ENCODE data around the gene ZNF747. TPM values are rescaled to one million over a fixed set of nuclear protein-coding genes. Genes with fewer than 3 reads are reported as not detected.

ZNF747 gene
- total and polyA plus RNA-seq, 8 donors = 6.6 to 11.8 (median 9.0) TPM

DNA sequence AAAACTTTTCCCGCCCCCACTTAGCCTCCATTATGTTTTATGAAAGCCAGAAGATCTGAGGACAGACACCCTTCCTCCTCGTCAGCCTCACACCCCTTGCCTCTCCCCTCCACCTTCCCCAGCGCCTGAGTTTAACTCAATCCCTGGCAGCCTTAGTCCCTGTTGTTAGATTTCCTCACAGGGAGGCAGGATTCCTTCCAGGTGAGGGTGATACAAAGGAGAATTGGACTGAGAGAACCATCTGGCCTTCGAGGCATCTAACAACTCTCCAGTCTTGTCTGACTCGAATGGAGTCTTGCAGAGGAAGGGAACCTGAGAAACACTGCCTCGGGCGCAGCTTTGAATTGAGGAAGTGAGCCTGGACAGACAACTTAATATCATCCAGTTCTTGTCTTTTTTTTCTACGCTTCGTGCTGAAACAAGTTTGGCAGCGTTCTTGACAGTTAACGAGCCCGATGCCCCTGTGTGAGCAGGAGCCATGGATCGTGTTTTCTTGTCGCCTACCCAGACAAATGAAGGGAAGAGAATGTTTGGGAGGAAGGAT lies 7.0 kb downstream of the ZNF747 start:
- Histone ChIP-seq H3K4me1 (peaks cover 14 to 41% of the 10 kb centered on the region in 2 donors), H3K9me3 (no peaks in the 10 kb centered on the region), H3K27ac (peak overlapping the region; percentile 98 to 100), H3K27me3 (no peaks in the 10 kb centered on the region), H3K4me3 (peak overlapping the region in 1 of 2 donors; percentile 87), H3K36me3 (peaks cover 0 to 32% of the 10 kb centered on the region in 2 donors)
- TF ChIP-seq, protein P1, sequence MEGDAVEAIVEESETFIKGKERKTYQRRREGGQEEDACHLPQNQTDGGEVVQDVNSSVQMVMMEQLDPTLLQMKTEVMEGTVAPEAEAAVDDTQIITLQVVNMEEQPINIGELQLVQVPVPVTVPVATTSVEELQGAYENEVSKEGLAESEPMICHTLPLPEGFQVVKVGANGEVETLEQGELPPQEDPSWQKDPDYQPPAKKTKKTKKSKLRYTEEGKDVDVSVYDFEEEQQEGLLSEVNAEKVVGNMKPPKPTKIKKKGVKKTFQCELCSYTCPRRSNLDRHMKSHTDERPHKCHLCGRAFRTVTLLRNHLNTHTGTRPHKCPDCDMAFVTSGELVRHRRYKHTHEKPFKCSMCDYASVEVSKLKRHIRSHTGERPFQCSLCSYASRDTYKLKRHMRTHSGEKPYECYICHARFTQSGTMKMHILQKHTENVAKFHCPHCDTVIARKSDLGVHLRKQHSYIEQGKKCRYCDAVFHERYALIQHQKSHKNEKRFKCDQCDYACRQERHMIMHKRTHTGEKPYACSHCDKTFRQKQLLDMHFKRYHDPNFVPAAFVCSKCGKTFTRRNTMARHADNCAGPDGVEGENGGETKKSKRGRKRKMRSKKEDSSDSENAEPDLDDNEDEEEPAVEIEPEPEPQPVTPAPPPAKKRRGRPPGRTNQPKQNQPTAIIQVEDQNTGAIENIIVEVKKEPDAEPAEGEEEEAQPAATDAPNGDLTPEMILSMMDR (IDR thresholded peaks at IDR 0.05) = no peak
- DNase-seq = peak in 2 of 4 donors; percentile 30 to 47
- ATAC-seq = peak; percentile 0
- intact Hi-C loops (cut with DNase I) = no loop called here

DNA sequence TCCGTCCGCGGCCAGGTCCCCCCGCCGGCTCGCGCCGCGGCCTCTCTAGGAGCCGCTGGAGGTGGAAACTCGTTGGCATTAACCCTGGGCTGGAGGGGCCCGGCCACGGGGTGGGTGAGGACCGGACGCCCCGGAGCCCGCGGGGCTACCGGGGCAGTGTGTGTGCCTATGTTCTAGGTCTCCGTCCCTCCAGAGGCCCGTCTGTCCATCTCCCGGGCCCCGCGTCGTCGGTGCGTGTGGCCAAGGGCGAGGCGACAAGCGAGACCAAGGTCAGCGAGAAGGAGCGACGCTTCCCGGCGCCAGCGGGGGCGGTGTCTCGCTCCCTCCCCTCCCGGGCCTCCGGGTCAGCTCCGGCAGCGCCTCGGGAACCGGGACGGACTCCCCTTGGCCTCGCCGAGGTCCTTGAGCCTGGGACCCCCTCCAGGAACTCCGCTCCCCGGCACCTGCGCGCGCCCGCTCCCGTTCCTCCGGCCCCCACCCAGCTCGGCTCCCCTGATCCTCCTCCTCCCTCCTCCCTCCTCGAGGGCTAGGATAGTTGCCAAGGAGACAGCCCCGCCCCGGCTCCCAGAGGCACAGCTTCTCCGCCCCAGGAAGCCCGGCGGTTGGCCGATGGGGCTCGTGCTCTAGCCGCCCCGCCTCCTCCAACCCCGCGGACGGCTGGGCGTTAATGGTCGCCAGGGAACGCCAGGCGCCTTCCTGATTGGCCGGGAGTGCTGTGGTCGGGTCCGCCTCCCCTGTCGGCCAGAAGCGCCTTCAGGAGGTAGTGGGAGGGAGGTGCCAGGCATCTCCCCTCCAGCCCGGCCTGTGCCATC lies 7.6 kb downstream of the ZNF747 start:
- intact Hi-C loops (cut with DNase I) = no loop called here
- TF ChIP-seq, protein P1 (IDR thresholded peaks at IDR 0.05) = peak; percentile 18 to 25
- H3K9me3 ChIP-seq = no peaks in the 10 kb centered on the region
- no peaks in the 10 kb centered on the region for H3K27me3 ChIP-seq
- peak overlapping the region; percentile 98 to 100 for H3K27ac ChIP-seq
- ATAC-seq (peak; percentile 94), DNase-seq (peak; percentile 99 to 100 (median 99))
- H3K36me3 ChIP-seq = peaks cover 0 to 28% of the 10 kb centered on the region in 2 donors
- H3K4me1 ChIP-seq = peaks cover 14 to 37% of the 10 kb centered on the region in 2 donors
- H3K4me3 ChIP-seq = peak overlapping the region; percentile 86 to 87

DNA sequence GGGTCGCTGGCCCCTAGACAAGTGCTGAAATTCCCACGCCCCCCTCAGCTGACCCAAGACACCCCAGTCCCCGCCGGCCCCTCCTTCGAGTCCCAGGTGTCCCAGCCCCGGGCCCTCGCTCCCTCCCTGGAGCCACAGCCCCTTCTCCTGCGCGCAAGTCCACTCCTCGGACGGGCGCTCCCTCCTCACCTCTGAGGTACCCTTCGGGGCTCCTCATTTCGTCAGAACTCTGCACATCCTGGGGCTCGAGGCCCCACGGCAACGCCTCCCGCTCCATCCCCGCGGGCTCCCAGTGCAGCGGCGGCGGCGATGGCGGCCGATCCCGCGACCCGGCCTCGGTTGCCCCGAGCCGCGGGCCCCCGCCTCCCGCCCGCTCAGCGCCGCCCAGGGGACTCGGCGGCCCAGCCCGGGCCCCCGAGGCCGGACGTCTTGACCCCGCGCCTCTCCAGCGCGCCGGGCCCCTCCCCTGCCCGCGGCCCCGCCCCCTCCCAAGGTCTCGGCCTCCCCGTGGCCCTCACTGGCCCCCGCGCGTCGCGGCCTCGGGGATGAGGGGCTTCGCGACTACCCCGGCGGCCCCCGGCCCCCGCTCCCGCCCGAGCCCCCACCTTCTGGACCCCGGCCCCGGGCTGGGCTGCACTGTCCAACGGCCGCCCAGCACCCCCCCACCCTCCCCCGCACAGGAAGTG lies 8.4 kb downstream of the ZNF747 start, which contains the start of gene ZNF768:
Gene ZNF768, minus strand, starts transcription at position 430 of the 686 bp plus-strand sequence. Its CDS starts 153 bp downstream, at position 277.
- intact Hi-C loops (cut with DNase I) = no loop called here
- Histone ChIP-seq H3K4me1 (peaks cover 14 to 37% of the 10 kb centered on the region in 2 donors), H3K36me3 (peaks cover 0 to 28% of the 10 kb centered on the region in 2 donors), H3K4me3 (peak within 1 kb of the TSS; percentile 86 to 87), H3K27ac (peak within 1 kb of the TSS; percentile 98 to 100), H3K27me3 (no peaks in the 10 kb centered on the region), H3K9me3 (no peaks in the 10 kb centered on the region)
- ATAC-seq (peak; percentile 37), DNase-seq (peak in 2 of 4 donors; percentile 57 to 93)
- TF ChIP-seq, protein P1 (IDR thresholded peaks at IDR 0.05) = no peak

DNA sequence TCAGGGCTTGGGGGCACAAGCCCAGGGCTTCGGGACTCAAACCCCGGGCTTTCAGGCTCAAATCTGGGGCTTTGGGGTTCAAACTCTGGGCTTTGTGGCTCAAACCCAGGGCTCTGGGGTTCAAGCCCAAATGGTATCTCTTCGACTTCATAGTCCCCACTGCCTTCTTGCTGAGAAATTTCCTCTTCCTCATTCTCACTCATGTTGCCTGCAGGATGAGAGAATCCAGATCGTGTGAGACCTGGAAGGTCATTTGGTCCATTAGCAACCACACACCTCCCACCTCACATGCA lies 8.9 kb downstream of the ZNF747 start:
- peaks cover 0 to 28% of the 10 kb centered on the region in 2 donors for H3K36me3 ChIP-seq
- TF ChIP-seq, protein P1 (IDR thresholded peaks at IDR 0.05) = no peak
- DNase-seq (no peak), ATAC-seq (no peak)
- peak overlapping the region; percentile 98 to 100 for H3K27ac ChIP-seq
- peaks cover 14 to 35% of the 10 kb centered on the region in 2 donors for H3K4me1 ChIP-seq
- H3K27me3 ChIP-seq = no peaks in the 10 kb centered on the region
- intact Hi-C loops (cut with DNase I) = no loop called here
- H3K4me3 ChIP-seq = peak overlapping the region; percentile 86 to 87
- H3K9me3 ChIP-seq = no peaks in the 10 kb centered on the region
